Measurements from ENCODE around the gene CSRNP2.

CSRNP2 gene

GRCh38 chr12:51083126-51083833, at the start of gene CSRNP2:
Gene CSRNP2, minus strand, starts transcription at chr12:51083596. Its CDS starts 7,035 bp downstream, at chr12:51076561.
- Mint-ChIP-seq H3K9me3 (no peaks in the 10 kb centered on the region), H3K4me3 (peak within 1 kb of the TSS; percentile 94), H3K36me3 (peaks cover 28% of the 10 kb centered on the region), H3K27ac (peak within 1 kb of the TSS; percentile 97), H3K4me1 (peaks cover 38% of the 10 kb centered on the region)
- peak; percentile 91 to 97 for DNase-seq (ENCODE audit: low spot score in 2 of 2)
- ATAC-seq = peak; percentile 99

DNA sequence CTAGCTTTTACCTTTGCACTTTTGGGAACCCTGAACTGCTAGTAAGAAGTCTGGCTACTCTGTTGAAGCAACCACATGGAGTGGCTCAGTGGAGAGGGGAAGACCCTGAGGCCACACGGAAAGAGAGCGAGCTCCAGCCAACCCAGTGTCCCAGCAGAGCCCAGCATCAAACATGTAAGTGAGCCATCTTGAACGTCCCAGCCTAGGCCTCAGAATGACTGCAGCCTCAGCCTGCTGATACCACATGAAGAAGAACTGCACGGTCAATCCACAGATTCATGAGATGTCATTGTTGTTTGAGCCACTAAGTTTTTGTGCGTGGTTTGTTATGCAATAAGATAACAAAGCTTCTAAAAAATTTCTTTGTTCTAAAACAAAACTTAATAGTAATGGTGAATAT, 49.3 kb upstream of the CSRNP2 start:
- DNase-seq (ENCODE audit: low spot score in 2 of 2) (no peak), ATAC-seq (no peak)
- Mint-ChIP-seq H3K27ac (peak overlapping the region; percentile 48), H3K9me3 (no peaks in the 10 kb centered on the region), H3K36me3 (peaks cover 39% of the 10 kb centered on the region), H3K4me1 (peaks cover 6% of the 10 kb centered on the region), H3K4me3 (no peak overlapping the region)

- peaks cover 38% of the 10 kb centered on the region for H3K36me3 Mint-ChIP-seq
Measured at GRCh38 chr12:51131745-51132521, 48.5 kb upstream of the CSRNP2 start.

DNA sequence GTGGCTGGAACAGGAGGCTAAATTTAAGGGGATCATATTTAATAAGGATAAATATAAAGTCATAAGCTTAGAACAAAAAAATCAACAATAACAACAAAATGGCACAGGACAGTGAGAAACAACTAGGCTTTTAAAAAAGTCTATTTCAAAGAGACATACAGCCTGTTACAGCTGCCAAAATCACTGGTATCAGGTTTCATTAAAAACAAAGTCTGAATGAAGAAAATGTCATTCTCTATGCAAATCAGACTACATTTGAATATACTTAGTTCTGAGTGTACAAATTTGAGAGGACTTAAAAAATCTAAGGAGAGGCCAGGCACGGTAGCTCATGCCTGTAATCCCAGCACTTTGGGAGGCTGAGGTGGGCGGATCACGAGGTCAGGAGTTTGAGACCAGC, 45.5 kb upstream of the CSRNP2 start:
- peaks cover 41% of the 10 kb centered on the region for H3K36me3 Mint-ChIP-seq
- ATAC-seq = no peak
- H3K4me1 Mint-ChIP-seq = peaks cover 6% of the 10 kb centered on the region
- no peaks in the 10 kb centered on the region for H3K9me3 Mint-ChIP-seq
- no peak for DNase-seq (ENCODE audit: low spot score in 2 of 2)
- H3K4me3 Mint-ChIP-seq = no peak overlapping the region
- peak overlapping the region; percentile 60 for H3K27ac Mint-ChIP-seq

More at GRCh38 chr12:51131745-51132521, 48.5 kb upstream of the CSRNP2 start:
- no peak for ATAC-seq
- no peak overlapping the region for H3K4me3 Mint-ChIP-seq
- H3K4me1 Mint-ChIP-seq = peaks cover 6% of the 10 kb centered on the region
- no peak overlapping the region for H3K27ac Mint-ChIP-seq
- DNase-seq (ENCODE audit: low spot score in 2 of 2) = no peak
- no peaks in the 10 kb centered on the region for H3K9me3 Mint-ChIP-seq

- Mint-ChIP-seq H3K36me3 (peaks cover 31% of the 10 kb centered on the region), H3K4me3 (no peak overlapping the region), H3K4me1 (no peaks in the 10 kb centered on the region), H3K9me3 (no peaks in the 10 kb centered on the region), H3K27ac (no peak overlapping the region)
- ATAC-seq (no peak), DNase-seq (ENCODE audit: low spot score in 2 of 2) (no peak)
Measured at GRCh38 chr12:51127050-51127729, 43.8 kb upstream of the CSRNP2 start.

- H3K27ac Mint-ChIP-seq = no peak overlapping the region
- no peak for DNase-seq (ENCODE audit: low spot score in 2 of 2)
Measured at GRCh38 chr12:51126297-51126696, 42.9 kb upstream of the CSRNP2 start.

DNA sequence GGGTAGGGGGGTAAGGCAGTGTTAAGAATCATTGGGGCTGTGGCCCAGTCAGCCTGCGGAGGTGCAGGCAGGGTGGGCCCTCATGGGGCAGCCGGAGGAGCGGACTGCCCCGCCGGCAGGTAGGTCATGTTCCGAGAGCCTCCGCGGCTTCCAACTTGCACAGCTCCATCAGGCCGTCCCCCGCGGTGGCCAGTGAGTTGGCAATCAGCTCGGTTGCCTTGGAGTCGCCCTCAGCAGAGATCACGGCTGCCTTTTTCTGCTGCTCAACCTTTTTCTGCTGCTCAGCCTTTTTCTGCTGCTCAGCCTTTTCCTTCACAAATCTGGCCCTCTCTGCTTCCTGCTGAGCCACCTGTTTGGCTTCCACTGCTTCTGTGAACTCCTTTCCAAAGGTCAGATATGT, 41.1 kb upstream of the CSRNP2 start:
- DNase-seq (ENCODE audit: low spot score in 2 of 2) (no peak), ATAC-seq (no peak)
- Mint-ChIP-seq H3K9me3 (no peaks in the 10 kb centered on the region), H3K4me3 (no peak overlapping the region), H3K4me1 (no peaks in the 10 kb centered on the region), H3K27ac (peak overlapping the region; percentile 34), H3K36me3 (peaks cover 21% of the 10 kb centered on the region)

More at GRCh38 chr12:51126297-51126696, 42.9 kb upstream of the CSRNP2 start:
- no peak for ATAC-seq
- Mint-ChIP-seq H3K4me1 (no peaks in the 10 kb centered on the region), H3K36me3 (peaks cover 31% of the 10 kb centered on the region), H3K4me3 (no peak overlapping the region), H3K9me3 (no peaks in the 10 kb centered on the region)

DNA sequence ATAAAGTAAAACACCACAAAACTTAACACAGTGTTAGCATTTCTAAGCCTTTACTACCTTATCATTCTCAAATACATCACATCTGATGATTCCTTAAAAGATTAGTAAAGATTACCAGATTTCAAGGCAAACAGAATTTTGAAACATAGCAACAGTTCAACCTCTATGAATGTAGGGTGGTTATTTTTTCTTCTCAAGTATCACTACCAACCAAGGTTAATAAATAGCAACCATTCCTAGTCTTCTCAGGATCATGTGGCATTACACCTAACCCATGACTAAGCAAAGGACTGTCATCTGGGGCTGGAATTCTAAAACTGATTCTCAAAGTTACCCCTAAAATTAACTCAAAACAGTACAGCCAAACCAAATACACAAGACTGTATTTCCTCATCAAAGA, 39.4 kb upstream of the CSRNP2 start:
- H3K4me3 Mint-ChIP-seq = no peak overlapping the region
- peaks cover 17% of the 10 kb centered on the region for H3K36me3 Mint-ChIP-seq
- DNase-seq (ENCODE audit: low spot score in 2 of 2) (no peak), ATAC-seq (no peak)
- H3K9me3 Mint-ChIP-seq = no peaks in the 10 kb centered on the region
- peaks cover 8% of the 10 kb centered on the region for H3K4me1 Mint-ChIP-seq
- H3K27ac Mint-ChIP-seq = no peak overlapping the region

DNA sequence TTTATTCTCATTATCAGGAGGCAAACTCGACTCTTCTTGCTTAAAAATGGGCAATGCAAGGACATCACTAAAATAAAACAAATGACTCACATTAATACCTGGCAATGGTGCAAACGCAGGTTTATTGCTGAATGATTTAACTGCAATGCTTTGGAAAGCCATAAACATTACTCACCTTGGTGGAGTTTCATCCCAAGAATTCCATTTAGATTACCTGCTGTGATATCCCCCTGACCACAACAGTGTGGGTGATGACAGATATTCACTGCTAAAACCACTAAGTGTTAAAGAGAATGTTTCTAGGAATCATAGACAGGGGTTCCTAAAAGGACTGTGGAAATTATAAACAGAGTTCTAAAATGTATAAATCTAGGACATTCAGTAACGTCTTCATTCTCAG, 35.3 kb upstream of the CSRNP2 start:
- peaks cover 38% of the 10 kb centered on the region for H3K36me3 Mint-ChIP-seq
- peaks cover 8% of the 10 kb centered on the region for H3K4me1 Mint-ChIP-seq
- no peak overlapping the region for H3K27ac Mint-ChIP-seq
- no peaks in the 10 kb centered on the region for H3K9me3 Mint-ChIP-seq
- no peak overlapping the region for H3K4me3 Mint-ChIP-seq
- ATAC-seq (no peak), DNase-seq (ENCODE audit: low spot score in 2 of 2) (no peak)

- Mint-ChIP-seq H3K4me3 (no peak overlapping the region), H3K27ac (no peak overlapping the region), H3K36me3 (peaks cover 69% of the 10 kb centered on the region), H3K9me3 (no peaks in the 10 kb centered on the region), H3K4me1 (peaks cover 8% of the 10 kb centered on the region)
- DNase-seq (ENCODE audit: low spot score in 2 of 2) (no peak), ATAC-seq (no peak)
Measured at GRCh38 chr12:51115533-51115932, 32.1 kb upstream of the CSRNP2 start.

DNA sequence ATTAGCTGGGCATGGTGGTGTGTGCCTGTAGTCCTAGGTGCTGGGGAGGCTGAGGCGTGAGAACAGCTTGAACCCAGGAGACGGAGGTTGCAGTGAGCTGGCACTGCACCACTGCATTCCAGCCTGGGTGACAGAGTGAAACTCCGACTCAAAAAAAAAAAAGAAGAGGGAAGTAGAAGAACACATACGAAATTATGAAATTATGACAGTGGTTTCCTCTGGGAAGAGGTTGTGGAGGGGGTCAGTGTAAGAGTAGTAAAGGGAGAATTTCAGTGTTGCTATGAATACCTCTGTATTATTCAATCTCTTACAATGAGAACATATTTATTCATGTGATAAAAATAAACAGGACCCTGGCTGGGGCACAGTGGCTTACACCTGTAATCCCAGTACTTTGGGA, 24.7 kb upstream of the CSRNP2 start:
- no peak overlapping the region for H3K27ac Mint-ChIP-seq
- DNase-seq (ENCODE audit: low spot score in 2 of 2) (no peak), ATAC-seq (no peak)
- peaks cover 100% of the 10 kb centered on the region for H3K36me3 Mint-ChIP-seq
- peaks cover 5% of the 10 kb centered on the region for H3K4me1 Mint-ChIP-seq
- no peak overlapping the region for H3K4me3 Mint-ChIP-seq
- no peaks in the 10 kb centered on the region for H3K9me3 Mint-ChIP-seq

- Mint-ChIP-seq H3K4me3 (no peak overlapping the region), H3K27ac (peak overlapping the region; percentile 65), H3K9me3 (no peaks in the 10 kb centered on the region), H3K36me3 (peaks cover 100% of the 10 kb centered on the region), H3K4me1 (peaks cover 5% of the 10 kb centered on the region)
- ATAC-seq = peak; percentile 82
- no peak for DNase-seq (ENCODE audit: low spot score in 2 of 2)
Measured at GRCh38 chr12:51103977-51104376, 20.6 kb upstream of the CSRNP2 start.

DNA sequence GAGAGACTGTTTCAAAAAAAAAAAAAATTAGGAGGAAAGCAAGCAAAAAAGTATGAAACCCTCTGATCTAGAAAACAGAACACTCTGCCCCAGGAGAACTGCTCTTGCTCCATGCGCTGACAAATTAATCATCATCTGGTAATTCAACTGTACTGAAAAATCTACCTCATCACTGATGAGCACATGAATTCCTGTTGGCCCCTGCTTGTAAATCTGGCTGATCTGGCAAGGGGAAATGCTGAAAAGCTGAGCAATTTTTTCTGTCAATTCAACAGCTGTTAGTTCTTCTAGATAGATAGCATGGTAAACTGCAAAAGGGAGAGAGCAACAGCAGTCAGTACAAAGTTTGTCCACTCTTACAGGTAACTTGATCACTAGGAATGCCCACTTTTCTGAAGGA, 15.2 kb upstream of the CSRNP2 start:
- no peaks in the 10 kb centered on the region for H3K9me3 Mint-ChIP-seq
- no peak overlapping the region for H3K4me3 Mint-ChIP-seq
- ATAC-seq (no peak), DNase-seq (ENCODE audit: low spot score in 2 of 2) (no peak)
- H3K36me3 Mint-ChIP-seq = peaks cover 100% of the 10 kb centered on the region
- H3K27ac Mint-ChIP-seq = peak overlapping the region; percentile 61
- no peaks in the 10 kb centered on the region for H3K4me1 Mint-ChIP-seq

GRCh38 chr12:51090705-51091229, 7.4 kb upstream of the CSRNP2 start:
- ATAC-seq (no peak), DNase-seq (ENCODE audit: low spot score in 2 of 2) (no peak)
- Mint-ChIP-seq H3K36me3 (peaks cover 55% of the 10 kb centered on the region), H3K4me3 (no peak overlapping the region), H3K4me1 (peaks cover 11% of the 10 kb centered on the region), H3K27ac (no peak overlapping the region), H3K9me3 (no peaks in the 10 kb centered on the region)

DNA sequence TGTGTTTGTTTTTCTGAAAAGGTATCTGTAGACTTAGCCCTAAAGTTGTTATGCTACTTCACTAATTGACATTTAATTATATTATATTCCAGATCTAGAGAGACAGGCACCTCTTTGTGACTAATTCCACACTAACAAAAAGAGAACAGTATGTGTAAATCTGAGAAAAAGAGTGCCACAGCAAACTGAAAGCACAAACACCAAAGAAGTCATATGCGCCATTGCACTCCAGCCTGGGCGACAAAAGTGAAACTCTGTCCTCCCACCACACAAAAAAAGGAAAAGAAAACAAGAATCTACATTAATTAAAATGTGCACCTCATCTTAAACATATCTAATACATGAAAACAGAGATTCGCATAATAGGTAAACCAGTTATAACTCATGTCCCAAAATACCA, 4.4 kb upstream of the CSRNP2 start:
- ATAC-seq = peak; percentile 60
- Mint-ChIP-seq H3K4me3 (no peak overlapping the region), H3K9me3 (no peaks in the 10 kb centered on the region), H3K36me3 (peaks cover 37% of the 10 kb centered on the region), H3K27ac (peak overlapping the region; percentile 0), H3K4me1 (peaks cover 21% of the 10 kb centered on the region)
- no peak for DNase-seq (ENCODE audit: low spot score in 2 of 2)

Measured in stimulated activated effector memory CD8-positive, alpha-beta T cell treated with anti-CD3 and anti-CD28 coated beads, Interleukin-12 subunit alpha, Interleukin-12 subunit beta, amount 100 ng/mL, for 72 hours (primary cell).